GM21423 (cell line): ENCODE data around the gene ALX4.

Experiments used
- ATAC-seq: cut with Tn5 transposase; IDR thresholded peaks from one replicate; pipeline ENCODE4 v1.9.1; 2021; ENCODE audit warnings: mild to moderate bottlenecking, moderate library complexity; ENCODE audit not compliant: unreplicated experiment

The ALX4 gene

DNA sequence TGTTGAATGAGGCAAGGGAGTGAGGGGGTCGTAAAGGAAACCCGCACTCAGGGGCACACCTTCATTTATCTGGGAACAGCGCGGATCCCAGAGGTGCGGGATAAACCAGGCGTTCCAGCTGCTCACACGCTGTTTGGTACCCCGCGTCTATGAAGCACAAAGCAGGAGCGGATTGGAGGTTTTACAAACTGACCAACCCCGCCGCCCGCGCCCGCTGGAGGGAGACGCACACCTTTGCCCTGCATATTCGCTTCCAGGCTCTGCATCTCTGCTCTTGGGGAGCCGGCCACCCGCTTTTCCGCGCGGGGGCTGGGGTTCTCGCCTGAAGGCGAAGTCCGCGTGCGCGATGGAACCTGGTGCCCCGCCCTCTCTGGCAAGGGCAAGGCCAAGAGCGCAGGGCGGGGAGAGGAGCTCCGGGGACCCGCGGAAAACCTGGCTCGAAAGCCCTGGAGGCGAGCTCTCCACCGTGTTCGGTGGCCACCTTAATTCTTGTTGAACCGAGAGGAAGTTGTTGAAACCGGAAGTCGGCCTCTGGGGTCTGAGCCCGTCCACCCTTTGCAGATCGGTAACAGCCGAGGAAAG, 6.8 kb upstream of the ALX4 start:
- ATAC-seq = no peak

DNA sequence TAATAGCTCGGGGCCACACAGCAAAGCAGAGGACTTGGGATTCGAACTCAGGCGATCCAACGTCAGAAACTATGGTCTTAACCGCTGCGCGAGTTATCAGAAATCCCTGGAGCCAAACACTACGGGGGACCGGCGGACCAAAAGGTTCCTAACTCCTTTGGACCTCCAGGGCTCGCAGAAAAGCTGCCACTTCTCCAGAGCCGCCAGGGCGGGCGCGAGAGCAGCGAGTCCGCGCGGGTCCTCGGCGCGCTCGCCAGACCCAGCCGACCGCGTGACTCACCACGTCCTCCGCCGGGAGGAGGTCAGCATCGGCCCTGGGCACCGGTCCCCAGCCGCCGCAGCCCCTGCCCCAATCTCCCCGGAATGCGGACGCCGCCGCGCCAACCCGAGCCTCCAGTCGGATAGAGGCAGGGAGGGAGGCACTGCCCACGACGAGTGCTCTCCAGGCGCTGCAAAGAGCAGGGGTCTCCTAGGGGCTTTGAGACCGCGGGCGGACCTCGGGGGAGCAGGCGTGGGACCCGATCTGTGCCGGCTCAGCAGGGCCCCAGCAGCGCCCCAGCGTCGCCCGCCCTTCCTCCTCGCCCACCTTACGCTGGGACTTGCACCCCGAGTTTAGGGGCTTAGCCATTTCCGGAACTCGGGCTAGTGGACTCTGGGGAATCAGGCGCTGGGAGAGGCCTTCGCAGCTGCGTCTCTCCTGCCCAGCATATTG, 6.2 kb upstream of the ALX4 start:
- ATAC-seq = no peak

DNA sequence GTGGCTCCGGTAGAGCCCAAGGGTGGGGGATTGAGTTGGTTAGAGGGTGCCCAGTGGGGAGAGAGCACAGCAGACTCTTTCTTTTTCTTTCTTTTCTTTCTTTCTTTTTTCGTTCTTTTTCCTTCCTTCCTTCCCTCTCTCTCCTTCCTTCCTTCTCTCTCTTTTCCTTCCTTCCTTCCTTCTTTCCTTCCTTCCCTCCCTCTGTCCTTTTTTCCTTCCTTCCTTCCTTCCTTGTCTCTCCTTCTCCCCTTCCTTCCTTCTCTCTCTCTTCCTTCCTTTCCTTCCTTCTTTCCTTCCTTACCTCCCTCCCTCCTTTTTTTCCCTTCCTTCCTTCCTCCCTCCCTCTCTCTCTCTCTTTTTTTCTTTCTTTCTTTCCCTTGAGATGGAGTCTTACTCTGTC, 4.8 kb upstream of the ALX4 start:
- no peak for ATAC-seq

DNA sequence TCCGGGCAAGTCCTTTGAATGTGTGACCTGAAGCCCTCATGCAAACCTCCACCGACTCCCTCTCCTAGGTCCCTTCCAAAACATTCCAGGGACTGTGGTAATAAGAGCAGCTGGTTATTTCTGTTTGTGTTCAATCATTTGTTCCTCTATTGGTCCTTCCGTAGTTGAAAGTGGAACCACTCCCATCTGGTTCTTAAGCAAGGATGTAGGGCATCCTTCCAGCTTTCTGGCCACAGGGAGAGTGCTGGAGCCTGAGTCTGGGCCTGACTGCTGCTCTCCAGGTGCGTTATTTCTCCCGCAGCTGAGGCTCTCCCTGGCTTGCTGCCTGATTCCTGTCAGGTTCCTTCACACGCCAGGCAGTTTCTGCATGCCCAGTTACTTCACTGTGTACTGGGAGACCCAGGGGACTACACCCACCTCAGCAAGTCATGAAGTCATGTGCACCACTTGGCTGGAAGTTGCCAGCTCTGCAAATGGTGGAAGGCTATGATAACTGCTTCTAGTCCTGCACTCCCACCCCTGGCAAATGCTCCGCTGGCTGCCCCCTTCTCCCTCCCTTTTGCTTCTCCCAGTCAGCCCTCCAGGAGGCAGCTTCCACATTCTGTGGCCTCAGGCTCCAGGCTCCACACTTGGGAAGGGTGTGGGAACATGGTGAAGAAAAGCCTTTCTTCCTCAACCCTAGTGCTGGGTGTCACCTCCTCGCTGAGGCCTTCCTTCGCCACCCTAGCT, 4.0 kb upstream of the ALX4 start:
- ATAC-seq = no peak

DNA sequence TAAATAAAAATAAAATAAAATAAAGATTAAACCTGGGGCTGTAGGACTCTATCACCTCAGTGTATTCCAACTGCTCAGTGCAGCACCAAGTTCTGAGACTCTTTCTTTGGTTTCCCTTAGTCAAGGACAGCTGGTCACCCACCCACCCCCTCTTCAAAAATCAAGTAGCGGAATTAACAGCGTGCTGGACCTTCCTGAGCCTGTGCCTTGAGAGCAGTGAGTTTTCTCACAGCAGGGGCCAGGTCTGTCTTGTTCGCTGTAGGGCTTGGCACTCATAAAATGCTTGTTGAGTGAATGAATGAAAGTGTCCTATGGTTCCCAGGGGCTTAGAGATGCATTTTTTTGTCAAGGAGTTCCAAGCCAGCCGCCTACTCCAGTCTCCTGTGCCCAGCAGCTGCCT, 2.9 kb upstream of the ALX4 start:
- no peak for ATAC-seq

DNA sequence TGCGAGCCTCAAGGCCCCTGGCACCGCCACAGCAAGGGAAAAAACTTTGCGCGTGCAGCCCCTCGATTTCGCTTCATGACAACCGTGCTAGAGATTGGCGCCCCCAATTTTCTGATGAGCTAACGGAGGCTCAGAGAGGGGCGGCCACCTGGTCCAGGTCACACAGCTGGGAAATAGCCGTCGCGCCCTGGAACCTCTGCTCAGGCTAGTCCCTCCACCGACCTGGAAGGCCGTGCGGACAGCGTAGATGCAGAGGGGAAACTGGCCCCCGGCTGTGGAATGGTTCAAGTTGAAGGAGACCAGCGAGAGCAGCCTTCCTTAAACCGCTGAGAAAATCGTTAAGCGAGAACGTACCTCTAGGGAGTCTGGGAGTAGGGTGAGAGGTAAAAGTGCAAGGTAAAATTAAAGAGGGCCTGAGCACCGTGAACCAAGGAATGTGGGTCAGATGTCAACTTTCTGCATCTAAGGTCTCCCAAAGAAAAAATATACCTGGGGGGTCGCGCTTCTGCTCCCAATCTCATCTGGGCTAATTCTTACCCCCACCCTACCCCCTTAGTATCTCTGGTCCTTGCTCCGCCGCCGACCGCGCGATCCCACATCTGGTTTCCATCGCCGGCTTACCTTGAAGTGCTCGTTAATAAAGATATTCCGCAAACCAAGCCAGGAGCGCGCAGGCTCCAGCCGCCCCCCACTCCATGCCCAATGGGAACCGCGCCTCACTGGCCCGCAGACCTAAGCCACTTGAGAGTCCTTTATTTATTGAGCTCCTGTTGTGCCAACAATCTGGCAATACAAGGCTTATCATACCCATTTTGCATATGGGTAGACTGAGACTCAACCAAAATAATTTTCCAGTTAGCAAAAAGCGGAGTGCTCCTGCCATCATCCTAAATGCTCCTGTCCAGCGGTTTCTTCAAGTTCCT, 1.7 kb upstream of the ALX4 start:
- ATAC-seq = no peak

DNA sequence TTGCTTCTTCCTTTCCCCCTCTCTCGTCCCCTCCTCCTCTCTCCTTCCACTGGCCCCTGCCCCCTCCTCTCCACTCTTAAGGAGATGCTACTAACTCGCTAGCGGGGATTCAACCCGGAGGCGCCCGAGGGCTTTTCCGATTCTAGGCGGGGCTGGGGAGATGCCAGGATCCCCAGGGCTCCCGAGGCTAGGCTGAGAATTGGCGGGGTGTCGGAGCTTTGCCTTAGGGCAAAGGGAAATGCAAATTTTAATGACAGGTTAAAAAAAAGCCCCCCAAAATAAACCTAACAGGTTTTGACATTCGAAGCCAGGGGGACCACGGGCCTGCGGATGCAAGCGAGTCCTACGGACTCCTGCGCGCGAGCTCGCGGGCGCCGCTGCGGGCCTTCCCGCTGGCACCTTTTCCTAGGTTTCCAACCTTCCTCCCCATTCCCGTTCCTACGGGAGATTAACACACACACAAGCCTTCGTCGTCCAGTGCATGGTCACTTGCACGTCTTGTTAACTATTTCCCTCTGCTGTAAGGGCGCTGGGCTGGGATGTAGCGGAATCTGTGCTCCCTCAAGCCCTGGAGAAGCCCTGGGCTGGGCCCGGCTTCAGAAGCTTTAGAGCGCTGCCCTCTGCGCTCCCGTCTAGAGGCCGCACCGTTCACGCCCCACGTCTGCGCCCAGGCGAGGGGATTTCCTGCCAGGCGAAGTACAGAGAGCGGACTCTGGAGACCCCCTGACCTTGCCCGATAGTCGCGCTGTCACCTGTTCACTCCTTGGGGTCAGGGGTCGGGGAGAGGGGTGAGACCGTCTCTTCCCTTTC, 729 bp upstream of the ALX4 start:
- ATAC-seq = no peak

DNA sequence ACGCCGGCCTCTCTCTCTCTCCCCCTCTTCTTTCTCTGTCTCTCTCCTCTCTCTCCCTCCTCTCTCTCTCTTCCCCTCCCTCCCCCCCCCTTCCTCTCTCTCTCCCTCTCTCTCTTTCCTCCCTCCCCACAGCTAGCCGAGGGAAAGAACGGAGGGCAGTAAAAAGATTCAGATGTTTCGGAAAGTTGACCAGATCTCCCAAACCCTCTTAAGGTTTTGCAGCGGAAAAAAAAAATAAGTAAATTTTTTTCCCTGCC, 195 bp upstream of the ALX4 start:
- ATAC-seq = no peak

DNA sequence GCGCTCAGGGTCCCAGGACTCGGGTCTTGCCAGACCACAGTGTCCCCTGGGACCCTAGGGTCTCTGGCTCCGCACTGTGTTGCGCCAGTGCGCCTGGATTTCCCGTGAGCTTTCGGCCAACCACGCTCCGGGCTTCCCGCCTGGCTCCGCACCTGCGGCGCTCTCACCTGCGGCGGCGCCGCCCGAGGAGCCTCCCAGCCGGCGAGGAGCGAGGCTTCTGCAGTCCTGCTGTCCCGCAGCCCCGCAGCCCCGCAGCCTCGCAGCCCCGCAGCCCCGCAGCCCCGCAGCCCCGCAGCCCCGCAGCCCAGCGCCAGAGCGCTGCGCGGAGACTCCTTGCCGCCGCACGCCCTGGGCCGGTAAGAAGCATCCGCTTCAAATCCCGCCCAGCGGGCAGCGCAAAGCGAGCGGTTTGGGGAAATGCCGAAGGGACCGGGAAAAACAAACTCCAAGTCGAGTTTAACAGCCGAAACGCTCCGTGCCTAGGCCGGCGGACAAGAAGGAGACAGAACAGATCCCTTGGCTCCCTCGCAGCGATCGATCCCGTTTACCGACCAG, 939 bp downstream of the ALX4 start:
- ATAC-seq = no peak

DNA sequence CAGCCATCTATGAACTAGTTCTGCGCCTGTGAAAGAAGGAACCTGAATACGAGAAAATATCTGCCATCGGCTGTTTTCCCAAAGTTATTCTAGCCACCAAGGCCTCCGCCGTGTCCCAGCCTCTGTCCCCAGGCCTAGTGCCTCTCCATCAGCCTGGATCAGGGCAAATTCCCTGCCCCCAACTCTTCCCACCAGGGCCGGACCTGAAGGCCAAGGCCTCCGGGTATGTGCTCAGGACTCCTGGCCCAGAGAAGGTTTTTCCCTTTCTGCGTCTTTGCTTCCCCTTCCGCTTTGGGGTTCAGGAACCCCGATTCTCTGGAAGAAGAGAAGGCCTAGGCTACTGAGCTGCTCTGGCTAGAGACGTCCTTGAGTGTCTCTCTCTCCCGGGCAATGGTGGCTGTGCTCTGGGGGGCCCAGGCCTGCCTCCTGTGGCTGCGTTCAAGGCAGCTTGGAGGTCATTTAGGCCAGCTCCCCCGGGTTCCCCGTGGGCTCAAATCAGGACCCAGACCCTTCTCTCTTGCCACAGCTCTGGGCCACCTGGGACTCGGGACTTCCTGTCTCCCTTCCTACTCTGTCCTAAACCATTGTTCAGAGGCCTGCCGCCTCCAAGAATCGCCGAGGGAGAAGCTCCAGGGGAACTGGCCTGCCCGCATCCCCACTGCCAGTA, 1.6 kb downstream of the ALX4 start:
- ATAC-seq = no peak

DNA sequence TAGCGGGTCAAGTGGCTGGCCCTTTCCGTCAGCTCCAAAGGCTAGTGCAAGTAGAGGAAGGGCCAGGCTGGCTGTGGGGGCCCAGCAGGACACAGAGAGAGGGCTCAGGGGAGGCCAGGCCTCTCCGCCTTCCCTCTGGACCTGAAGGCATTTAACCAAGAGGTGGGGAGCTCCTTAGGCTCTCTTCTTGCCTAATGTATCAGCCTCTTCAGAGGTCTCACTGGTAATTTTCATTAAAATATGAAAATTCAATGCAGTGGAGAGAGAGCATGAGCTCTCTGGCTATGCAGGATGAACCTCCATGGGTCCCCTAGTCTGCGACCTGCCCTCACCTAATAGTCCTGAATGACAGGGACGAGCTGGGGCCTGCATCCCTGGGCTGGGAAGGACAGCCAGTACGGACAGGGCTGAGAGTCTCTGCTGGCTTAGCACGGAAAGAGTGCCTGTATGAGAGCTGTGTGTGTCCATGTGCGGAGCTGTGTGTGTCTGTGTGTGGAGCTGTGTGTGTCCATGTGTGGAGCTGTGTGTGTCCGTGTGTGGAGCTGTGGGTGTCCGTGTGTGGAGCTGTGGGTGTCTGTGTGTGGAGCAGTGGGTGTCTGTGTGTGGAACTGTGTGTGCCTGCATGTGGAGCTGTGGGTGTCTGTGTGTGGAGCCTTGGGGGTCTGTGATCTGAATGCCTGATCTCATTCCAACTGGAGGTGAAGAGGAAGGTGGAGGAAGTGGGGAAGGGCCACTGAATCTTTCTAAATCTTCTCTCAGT, 2.4 kb downstream of the ALX4 start:
- no peak for ATAC-seq

DNA sequence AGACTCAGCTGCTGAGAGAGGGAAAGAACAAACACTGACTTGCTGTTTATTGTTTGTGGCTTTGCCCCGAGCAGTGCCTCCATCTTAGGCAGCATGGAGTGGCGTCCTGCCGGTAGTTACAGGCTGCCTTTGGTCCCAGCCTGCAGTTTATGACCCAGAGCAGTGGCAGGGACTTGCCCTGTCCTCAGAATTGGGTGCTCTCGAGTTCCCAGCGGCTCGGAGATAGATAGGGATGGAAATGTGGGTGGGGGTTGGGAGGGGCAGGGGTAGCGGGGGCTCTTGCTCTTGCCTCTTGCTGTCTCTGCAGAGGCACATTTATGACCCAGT, 3.1 kb downstream of the ALX4 start:
- no peak for ATAC-seq

DNA sequence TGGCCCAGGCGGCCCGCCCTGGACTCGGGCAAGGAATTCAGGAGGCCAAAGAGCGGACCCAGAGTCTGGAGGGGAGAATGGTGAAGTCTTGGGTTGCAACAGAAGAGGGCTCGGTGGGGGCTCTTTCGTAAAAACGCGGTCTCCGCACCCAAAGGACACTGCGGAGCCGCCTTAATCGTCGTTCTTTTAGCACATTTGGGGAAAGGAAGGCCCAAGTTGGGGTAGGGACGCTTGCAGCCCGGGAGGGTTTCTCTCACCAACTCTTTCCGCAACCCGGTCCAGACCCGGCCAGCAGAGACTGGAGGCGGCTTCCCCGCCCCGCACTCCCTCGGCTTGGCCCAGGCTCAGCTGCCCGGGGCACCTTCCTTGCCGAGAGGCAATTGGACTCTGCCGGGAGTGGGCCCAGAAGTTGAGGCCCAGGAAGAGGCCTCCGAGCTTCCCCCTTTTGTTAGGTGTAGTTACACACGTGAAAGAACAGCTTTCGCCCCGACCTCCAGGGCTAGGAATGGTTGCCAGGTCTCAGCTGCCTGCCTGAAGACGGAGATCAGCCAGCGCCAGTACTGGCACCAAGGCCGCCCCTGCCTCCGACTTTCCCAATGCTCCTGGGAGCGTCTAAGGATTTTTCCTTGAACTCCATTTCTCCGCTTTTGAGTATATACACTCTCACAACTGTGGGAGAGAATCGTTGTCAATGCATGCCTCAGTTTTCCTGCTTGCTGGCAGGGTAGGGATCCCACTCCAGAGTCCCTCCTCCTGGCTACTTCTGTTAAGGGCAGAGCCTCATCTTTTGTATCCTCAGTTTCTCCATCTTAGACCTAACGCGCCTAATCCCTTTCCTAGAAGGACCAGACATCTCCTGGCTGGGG, 3.7 kb downstream of the ALX4 start:
- no peak for ATAC-seq

DNA sequence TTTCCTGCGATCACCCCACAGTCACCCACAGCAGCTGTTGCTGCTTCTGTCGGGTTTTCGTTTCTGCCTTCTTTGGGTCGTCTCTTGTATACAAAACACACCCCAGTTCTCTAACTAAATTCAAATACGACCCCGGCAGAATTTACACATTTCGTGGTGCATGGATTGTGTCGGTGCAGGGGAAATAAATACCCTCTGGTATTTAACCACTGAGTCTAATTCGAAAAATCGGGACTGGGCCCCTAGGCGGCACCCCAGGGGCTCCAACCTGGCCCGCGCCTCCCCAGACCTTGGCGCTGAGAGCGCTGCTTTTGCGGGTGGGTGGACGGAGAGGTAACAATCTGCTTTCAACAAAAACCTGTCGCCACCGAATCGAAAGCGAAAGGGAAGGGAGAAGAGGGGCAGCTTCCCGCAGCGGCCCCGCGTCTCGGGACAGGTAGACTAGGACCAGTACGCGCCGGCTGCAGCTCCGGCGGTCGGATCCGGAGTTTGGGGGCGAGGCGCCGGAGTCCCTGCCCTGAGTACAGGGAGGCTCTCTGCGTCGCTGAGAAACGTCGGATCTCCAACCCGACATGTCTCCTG, 4.4 kb downstream of the ALX4 start:
- no peak for ATAC-seq

DNA sequence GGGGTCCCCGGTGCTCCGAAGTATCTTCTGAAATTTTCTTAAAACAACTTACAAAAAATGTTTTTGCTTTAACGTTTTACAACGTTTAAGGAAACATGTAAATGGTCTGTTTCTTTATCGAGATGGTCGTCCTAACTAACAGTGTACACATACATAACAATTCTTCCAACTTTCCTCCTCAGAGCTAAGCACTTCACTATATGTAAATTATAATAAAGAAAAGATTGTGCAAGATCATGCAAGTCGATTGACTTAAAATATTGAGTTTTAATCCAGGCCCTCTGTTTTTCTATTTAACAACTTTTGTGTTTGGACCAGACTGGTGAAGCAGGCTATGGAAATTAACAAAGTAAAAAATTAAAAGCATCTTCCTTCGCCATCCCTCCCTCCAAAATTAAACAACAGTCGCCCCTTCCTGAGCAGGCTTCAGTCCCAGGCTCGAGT, 4.9 kb downstream of the ALX4 start:
- ATAC-seq = no peak

DNA sequence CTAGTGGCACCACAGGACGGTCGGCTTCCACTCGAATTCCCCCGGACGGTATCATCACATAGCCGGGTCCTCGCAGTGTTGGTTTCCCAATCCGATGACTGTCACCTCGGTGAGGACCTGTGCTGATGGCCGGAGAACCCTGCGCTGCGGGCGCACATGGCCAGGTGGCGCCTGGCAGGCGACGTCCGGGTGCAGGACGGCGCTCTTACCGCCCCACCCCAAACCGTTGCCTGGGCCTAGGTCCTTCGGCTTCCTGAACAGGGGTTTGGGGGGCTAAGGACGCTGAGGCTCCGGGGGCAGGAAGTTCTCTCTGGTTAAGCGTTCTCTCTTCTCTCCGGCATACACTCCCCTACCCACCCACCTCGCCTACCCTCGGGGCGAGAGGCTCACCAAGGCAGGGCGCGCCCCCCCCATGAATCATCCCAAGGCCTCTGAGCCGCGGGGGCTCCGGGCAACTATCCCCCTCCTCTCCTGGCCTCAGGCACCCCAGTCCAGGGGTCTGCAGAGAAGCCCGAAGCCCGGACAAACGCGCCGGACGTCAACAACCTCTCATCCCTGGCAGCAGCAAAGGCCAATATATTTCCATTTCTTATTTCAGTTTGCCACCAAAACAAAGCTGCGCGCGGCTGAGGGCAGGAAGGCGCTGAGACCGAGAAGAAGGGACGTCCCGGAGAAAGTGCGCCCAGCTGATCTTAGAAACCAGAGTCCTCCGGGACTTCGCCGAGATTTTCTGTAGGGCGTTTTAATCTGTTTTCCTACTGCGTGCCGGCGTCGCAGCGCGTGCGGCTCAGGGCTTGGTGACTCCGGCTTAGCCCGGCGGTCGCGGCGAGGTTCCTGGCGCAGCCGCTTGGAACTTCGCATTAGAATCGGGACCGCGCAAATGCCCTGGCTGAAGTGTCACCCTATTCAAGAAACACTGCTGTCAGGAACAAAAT, 5.6 kb downstream of the ALX4 start:
- no peak for ATAC-seq

DNA sequence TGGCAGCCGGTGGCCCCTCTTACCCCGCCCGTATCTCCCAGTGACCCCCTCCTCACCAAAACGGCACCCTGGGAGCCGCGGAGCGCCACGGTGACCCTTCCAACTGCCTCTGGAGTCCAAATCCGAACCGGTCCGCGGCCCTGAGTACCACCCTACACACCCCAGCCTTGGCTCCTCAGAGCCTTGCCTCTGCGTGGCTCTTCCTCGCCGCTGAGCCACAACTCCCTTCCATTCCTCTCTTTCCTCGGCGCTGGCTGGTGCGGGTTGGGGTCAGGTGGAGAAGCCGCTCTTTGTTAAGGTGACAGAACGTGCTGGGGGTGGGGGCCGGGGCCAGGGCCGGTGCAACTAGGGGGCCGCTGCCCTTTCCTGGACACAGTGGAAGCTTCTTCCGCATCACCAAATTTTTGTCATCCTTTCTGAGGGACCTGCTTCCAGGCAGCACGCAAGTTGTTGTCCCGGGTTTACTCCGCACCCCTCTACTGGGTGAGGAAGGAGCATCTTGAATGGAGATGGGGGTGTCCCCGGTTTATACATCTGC, 6.5 kb downstream of the ALX4 start:
- ATAC-seq = no peak
